Activated T-helper 9 cell treated with anti-CD3 and anti-CD28 coated beads, Interleukin-2, amount 50 U/mL, for 16 hours (primary cell): ENCODE measurements around the gene TLE1.
"Not testable (repeated sequence)": the region's sequence is repeated elsewhere in the genome, so short reads cannot be mapped to it uniquely, and the experiment has no call there.

Experiments
- DNase-seq: peaks from one replicate; pipeline ENCODE4 v3.0.0-alpha.2; 2020; ENCODE audit warnings: low read depth

TLE1 gene

GRCh38 chr9:81652058-81652687 is 37.2 kb downstream of the TLE1 start:
- no peak for DNase-seq

GRCh38 chr9:81650586-81651515 is 38.5 kb downstream of the TLE1 start:
- no peak for DNase-seq

GRCh38 chr9:81649475-81650240 is 39.7 kb downstream of the TLE1 start:
- no peak for DNase-seq

DNA sequence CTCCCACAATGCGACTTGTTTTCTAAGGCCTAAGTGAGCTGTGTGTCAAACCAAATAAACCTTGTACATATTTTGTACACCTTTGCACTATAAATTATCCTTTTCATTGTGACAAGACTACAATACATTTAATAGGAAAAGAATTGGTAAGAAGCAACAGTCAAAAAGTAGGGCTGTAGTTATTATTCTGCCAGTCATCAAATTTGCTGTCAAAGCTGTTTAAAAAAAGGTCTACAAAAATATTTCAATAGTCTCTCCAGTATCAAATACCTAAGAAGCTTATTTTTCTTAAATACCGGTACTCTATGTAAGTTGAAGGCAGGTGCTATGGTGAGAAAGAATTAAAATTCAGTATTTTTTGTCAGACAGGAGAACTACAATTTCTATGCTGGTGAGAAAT is 40.5 kb downstream of the TLE1 start:
- DNase-seq = no peak

DNA sequence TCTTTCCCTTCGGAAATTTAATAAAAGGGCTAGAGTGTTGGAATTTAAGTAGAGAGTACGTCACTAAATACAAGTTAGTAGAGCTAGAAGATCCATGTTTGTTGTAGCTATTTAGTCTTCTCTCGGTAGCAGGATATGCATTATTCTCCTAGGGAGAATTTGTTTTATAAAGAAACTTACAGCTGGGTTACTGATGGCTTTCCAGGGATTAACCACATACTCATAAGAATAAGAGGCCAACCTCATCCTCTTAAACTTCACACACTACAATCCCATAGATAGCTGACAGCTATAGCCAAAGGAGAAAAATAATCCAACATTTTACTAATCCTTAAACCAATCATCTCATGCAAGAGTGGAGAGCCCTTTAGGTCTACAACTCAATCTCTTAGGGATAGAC is 43.0 kb downstream of the TLE1 start:
- DNase-seq = no peak

- DNase-seq = not testable (repeated sequence)
Measured at GRCh38 chr9:81644513-81644912, 44.8 kb downstream of the TLE1 start.

GRCh38 chr9:81637276-81637675 is 52.1 kb downstream of the TLE1 start:
- no peak for DNase-seq

- DNase-seq = no peak
Measured at GRCh38 chr9:81636255-81636599, 53.1 kb downstream of the TLE1 start.

GRCh38 chr9:81635521-81636254 is 53.7 kb downstream of the TLE1 start:
- no peak for DNase-seq

GRCh38 chr9:81634915-81635516 is 54.3 kb downstream of the TLE1 start:
- no peak for DNase-seq

DNA sequence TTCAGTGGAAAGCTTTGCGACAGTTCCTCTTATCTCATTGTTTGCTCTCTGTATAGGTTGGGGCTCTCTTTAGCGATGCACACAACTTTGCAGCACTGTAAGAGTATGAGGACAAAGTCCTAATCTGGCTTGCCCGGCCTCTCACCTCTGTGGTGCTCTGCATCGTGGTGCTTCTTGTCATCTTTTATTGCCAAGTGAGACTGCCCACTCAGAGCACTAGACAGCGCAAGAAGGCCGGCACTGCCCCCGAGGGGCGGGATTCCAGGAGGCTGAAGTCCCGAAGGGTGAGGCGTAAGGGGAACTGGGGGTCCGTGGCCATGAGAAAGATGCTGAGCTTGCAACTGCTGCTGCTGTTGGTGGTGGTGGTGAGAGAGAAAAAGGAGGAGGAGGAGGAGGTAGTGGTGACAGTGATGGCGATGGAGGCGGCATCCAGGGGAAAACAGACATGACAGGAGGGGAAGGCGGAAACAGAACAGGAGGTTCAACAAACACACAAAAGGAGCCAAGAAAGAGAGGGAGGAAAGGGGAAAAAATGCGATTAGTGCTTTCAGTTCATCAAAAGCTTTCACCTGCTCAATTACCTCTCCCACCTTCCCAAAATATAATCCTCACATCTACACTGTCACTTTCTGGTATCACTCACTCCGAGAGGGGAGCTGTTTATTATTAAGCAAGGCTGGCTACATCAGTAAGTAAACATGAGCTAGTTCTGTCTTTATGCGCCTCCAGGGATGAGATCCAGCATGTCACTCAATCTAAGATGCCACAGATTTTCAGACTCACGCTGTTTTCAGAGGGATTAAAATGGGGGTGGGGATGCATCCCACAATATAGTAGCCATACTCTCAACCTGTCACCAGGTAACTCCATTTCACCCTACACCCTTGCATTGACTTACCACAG is 55.1 kb downstream of the TLE1 start:
- DNase-seq = no peak

DNA sequence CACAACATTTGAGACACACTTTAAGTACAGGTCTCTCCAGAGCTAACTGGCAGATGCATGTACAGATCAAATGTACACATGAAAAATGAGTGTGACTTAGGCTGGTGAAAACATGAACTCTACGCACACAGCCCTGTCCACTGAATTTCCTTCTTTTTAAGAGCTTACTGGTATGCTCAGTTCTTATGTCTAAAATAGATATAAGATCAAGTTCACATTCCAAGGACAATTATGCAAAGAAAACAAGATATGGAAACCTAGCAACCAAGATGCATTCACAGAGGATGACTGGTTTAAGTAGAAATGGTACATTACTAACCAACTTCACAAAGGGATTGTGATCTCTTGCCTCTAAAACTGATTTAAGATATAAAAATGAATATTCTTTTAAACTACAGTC is 56.7 kb downstream of the TLE1 start:
- no peak for DNase-seq

GRCh38 chr9:81631218-81631745 is 58.1 kb downstream of the TLE1 start:
- DNase-seq = no peak

- DNase-seq = no peak
Measured at GRCh38 chr9:81629440-81629839, 59.9 kb downstream of the TLE1 start.

GRCh38 chr9:81628897-81629296 is 60.5 kb downstream of the TLE1 start:
- no peak for DNase-seq

DNA sequence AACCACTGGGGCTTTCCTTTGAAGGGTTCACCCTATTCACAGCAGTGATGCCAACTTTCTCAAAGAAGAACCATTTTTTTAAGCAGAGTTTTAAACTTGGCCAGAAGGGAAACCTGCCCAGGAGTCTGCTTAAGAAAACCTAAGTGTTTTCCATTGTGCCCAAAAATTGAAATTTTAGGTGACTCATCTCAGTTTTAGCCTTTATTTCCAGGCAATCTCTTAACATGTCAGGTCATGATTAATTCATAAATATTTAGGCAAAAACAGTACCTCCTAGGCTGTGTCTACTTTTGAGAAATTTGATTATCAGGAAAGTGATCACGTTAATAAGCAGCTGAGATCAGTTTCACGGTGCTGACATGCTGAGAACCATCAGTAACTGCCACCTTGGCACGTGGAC is 61.9 kb downstream of the TLE1 start:
- DNase-seq = no peak

- DNase-seq = no peak
Measured at GRCh38 chr9:81626511-81626910, 62.8 kb downstream of the TLE1 start.

GRCh38 chr9:81625969-81626368 is 63.4 kb downstream of the TLE1 start:
- no peak for DNase-seq

DNA sequence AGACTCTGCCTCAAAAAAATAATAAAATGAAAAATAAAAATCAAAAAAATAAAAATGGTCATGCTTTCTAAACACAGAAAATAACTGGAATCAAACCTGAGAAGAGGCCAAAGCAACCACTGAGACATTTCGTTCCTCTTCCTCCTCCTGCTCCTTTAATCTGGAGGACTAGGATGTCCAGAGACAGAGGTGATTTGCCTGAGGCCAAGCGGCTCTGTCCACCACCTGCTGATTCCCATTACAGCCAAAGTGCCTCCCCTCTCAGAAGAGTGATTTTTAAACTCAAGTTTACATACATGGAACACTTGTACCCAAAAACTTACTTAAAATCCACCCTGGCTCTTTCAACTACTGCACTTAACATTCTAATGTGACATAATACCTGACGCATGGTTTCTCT is 65.6 kb downstream of the TLE1 start:
- no peak for DNase-seq

GRCh38 chr9:81622471-81623255 is 66.7 kb downstream of the TLE1 start:
- no peak for DNase-seq
